Measurements from ENCODE around the gene THEMIS2. TPM values are rescaled to one million over a fixed set of nuclear protein-coding genes. Genes with fewer than 3 reads are reported as not detected.
A peak's percentile ranks its signal among the peaks of the same experiment; 100 is the strongest.

Gene THEMIS2
- total and polyA plus RNA-seq, 5 donors from 2014 or later, result 37.9 to 69.9 (median 59.2) TPM

DNA sequence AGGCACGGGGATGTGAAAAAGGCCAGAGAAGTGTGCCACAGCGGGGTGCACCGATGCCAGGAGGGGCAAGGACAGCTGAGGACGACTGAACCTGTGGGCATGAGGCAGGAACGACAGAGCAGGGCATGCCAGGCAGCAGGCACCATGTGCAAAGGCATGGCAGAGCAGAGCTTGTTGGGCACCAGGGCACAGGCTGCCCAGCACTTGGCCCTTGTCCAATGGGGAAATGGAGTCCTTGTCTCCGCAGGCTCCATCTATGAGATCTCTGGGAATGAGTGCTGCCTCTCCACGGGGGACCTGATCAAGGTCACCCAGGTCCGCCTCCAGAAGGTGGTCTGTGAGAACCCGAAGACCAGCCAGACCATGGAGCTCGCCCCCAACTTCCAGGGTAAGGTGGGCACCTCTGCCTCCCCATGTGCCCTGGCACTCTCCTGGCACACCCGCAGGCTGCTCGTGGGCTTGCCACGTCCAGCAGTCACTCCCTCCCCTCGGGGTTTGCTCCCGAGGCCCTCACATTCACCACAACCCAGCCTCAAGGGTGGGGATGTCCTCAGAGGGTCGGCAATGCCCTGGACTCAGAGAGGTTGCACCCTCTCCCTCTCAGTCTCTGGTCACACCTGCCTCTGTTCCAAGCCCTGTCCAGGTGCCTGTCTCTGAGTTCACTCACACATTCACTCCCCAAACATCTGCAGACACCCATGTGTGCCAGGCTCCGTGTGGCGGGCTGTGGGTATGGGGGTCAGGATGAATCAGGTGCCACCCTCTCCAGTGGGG is 4.2 kb downstream of the THEMIS2 start:
- Histone ChIP-seq H3K27me3 (ENCODE audit: control insufficient read depth, insufficient read depth, low read length) (no peaks in the 10 kb centered on the region), H3K36me3 (ENCODE audit: control insufficient read depth, insufficient read depth, low read length) (peaks cover 28% of the 10 kb centered on the region), H3K4me1 (ENCODE audit: control insufficient read depth, insufficient read depth, low read length, poor library complexity, severe bottlenecking) (peaks cover 49% of the 10 kb centered on the region), H3K4me3 (ENCODE audit: low read depth, low read length) (no peak overlapping the region), H3K9me3 (ENCODE audit: control insufficient read depth in 2 of 2, low read length in 2 of 2) (no peaks in the 10 kb centered on the region), H3K27ac (ENCODE audit: insufficient read depth, low read length, poor library complexity, severe bottlenecking) (peak overlapping the region; percentile 14)
- Mint-ChIP-seq H3K27ac (peak overlapping the region in 2 of 3 donors; percentile 31 to 74), H3K4me1 (peaks cover 5 to 65% (median 17%) of the 10 kb centered on the region in 4 donors), H3K36me3 (peaks cover 13% of the 10 kb centered on the region), H3K27me3 (no peaks in the 10 kb centered on the region), H3K4me3 (peak overlapping the region in 3 of 4 donors; percentile 21 to 47 (median 32)), H3K9me3 (no peaks in the 10 kb centered on the region)
- DNase-seq, result no peak
- no peak for ATAC-seq (ENCODE audit: low read depth in 2 of 2)

DNA sequence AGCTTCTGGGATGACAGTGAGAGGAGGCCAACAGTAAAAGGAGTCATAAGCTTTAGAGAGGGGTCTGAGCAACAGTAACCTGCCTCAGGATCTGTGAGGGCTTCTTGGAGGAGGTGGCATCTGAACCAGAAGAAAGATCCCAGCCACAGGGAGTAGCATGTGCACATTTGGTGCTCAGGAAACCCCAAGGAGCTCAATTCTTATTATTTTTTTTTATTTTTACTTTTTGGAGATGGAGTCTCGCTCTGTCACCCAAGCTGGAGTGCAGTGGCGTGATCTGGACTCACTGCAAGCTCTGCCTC is 4.7 kb downstream of the THEMIS2 start:
- no peak for ATAC-seq (ENCODE audit: low read depth in 2 of 2)
- H3K9me3 ChIP-seq (ENCODE audit: control insufficient read depth in 2 of 2, low read length in 2 of 2), result no peaks in the 10 kb centered on the region
- H3K4me3 ChIP-seq (ENCODE audit: low read depth, low read length), result no peak overlapping the region
- peak overlapping the region in 2 of 3 donors; percentile 31 to 79 for H3K27ac Mint-ChIP-seq
- H3K36me3 ChIP-seq (ENCODE audit: control insufficient read depth, insufficient read depth, low read length), result peaks cover 33% of the 10 kb centered on the region
- no peak for DNase-seq
- no peaks in the 10 kb centered on the region for H3K27me3 ChIP-seq (ENCODE audit: control insufficient read depth, insufficient read depth, low read length)
- H3K36me3 Mint-ChIP-seq, result peaks cover 13% of the 10 kb centered on the region
- no peaks in the 10 kb centered on the region for H3K27me3 Mint-ChIP-seq
- no peak overlapping the region for H3K27ac ChIP-seq (ENCODE audit: insufficient read depth, low read length, poor library complexity, severe bottlenecking)
- H3K4me1 Mint-ChIP-seq, result peaks cover 5 to 59% (median 17%) of the 10 kb centered on the region in 4 donors
- H3K9me3 Mint-ChIP-seq, result no peaks in the 10 kb centered on the region
- H3K4me1 ChIP-seq (ENCODE audit: control insufficient read depth, insufficient read depth, low read length, poor library complexity, severe bottlenecking), result peaks cover 44% of the 10 kb centered on the region
- H3K4me3 Mint-ChIP-seq, result no peak overlapping the region

DNA sequence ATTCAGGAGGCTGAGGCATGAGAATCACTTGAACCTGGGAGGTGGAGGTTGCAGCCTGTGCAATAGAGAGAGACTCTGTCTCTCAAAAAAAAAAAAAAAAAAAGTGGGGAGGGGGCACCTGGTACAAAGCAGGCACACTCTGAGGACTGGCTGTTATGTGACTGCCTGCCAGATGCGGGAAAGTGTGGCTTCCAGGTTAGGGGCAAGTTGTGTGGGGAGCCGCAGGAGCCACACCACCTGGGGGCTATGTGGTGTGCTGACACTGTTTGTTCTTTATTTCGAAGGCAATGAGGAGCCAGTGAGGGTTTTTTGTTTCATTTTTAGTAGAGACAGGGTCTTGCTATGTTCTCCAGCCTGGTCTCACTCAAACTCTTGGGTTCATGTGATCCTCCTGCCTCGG is 5.7 kb downstream of the THEMIS2 start:
- Histone ChIP-seq H3K27ac (ENCODE audit: insufficient read depth, low read length, poor library complexity, severe bottlenecking) (no peak overlapping the region), H3K4me1 (ENCODE audit: control insufficient read depth, insufficient read depth, low read length, poor library complexity, severe bottlenecking) (peaks cover 36% of the 10 kb centered on the region), H3K27me3 (ENCODE audit: control insufficient read depth, insufficient read depth, low read length) (no peaks in the 10 kb centered on the region), H3K4me3 (ENCODE audit: low read depth, low read length) (no peak overlapping the region), H3K36me3 (ENCODE audit: control insufficient read depth, insufficient read depth, low read length) (peaks cover 42% of the 10 kb centered on the region), H3K9me3 (ENCODE audit: control insufficient read depth in 2 of 2, low read length in 2 of 2) (no peaks in the 10 kb centered on the region)
- peaks cover 17% of the 10 kb centered on the region for H3K36me3 Mint-ChIP-seq
- no peaks in the 10 kb centered on the region for H3K9me3 Mint-ChIP-seq
- H3K27me3 Mint-ChIP-seq, result no peaks in the 10 kb centered on the region
- no peak for DNase-seq
- H3K27ac Mint-ChIP-seq, result peak overlapping the region in 1 of 3 donors; percentile 42
- peak overlapping the region in 1 of 4 donors; percentile 64 for H3K4me3 Mint-ChIP-seq
- peaks cover 5 to 61% (median 15%) of the 10 kb centered on the region in 4 donors for H3K4me1 Mint-ChIP-seq
- no peak for ATAC-seq (ENCODE audit: low read depth in 2 of 2)

DNA sequence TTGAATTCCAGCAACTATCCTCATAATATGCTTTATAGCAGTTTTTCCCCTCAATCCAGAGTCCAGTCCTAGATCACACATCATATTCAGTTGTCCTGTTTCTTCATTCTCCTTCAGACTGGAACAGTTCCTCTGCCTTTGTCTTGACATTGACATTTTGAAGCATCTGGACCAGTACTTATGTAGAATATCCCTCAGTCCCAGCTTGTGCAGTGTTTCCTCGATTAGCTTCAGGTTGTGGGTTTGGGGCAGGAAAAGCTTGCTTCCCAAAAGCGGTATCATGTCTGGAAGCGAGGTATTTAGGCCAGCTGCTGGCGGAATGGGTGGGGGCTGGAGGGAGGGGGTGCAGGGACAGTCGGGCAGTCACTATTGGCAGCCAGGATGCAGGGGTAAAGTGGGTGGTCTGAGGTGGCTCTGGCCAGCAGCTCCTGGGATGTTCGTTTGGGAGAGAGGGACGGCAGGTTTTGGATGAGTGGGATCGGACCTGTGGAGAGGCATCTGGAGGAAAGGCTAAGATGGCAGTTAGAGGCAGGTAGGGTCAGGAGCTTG is 6.5 kb downstream of the THEMIS2 start:
- no peaks in the 10 kb centered on the region for H3K27me3 ChIP-seq (ENCODE audit: control insufficient read depth, insufficient read depth, low read length)
- H3K4me1 ChIP-seq (ENCODE audit: control insufficient read depth, insufficient read depth, low read length, poor library complexity, severe bottlenecking), result peaks cover 28% of the 10 kb centered on the region
- peaks cover 25% of the 10 kb centered on the region for H3K36me3 Mint-ChIP-seq
- H3K27me3 Mint-ChIP-seq, result no peaks in the 10 kb centered on the region
- H3K9me3 ChIP-seq (ENCODE audit: control insufficient read depth in 2 of 2, low read length in 2 of 2), result no peaks in the 10 kb centered on the region
- no peak overlapping the region for H3K4me3 ChIP-seq (ENCODE audit: low read depth, low read length)
- peaks cover 5 to 60% (median 14%) of the 10 kb centered on the region in 4 donors for H3K4me1 Mint-ChIP-seq
- peak overlapping the region; percentile 47 to 96 (median 87) for H3K27ac Mint-ChIP-seq
- DNase-seq (no peak), ATAC-seq (ENCODE audit: low read depth in 2 of 2) (no peak)
- H3K4me3 Mint-ChIP-seq, result peak overlapping the region in 1 of 4 donors; percentile 32
- no peaks in the 10 kb centered on the region for H3K9me3 Mint-ChIP-seq
- peaks cover 51% of the 10 kb centered on the region for H3K36me3 ChIP-seq (ENCODE audit: control insufficient read depth, insufficient read depth, low read length)
- no peak overlapping the region for H3K27ac ChIP-seq (ENCODE audit: insufficient read depth, low read length, poor library complexity, severe bottlenecking)

DNA sequence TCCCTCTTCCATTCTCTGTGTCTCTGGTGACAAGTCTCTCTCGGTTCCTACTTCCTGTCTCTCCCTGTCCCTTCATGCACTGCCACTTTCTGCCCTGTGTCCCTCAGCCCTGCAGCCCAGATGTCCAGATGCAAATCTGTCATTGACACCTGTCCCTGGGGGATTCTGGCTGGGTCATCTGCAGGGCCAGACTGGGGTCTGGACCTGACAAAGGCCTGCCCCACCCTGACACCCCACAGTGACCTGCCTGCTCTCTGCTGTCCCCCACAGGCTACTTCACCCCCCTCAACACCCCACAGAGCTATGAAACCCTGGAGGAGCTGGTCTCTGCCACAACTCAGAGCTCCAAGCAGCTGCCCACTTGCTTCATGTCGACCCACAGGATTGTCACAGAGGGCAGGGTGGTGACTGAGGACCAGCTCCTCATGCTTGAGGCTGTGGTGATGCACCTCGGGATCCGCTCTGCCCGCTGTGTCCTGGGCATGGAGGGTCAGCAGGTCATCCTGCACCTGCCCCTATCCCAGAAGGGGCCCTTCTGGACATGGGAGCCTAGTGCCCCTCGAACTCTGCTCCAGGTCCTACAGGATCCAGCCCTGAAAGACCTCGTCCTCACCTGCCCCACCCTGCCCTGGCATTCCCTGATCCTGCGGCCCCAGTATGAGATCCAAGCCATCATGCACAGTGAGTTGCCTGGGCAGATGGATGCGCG is 7.2 kb downstream of the THEMIS2 start:
- Mint-ChIP-seq H3K36me3 (peaks cover 30% of the 10 kb centered on the region), H3K27ac (peak overlapping the region; percentile 47 to 96 (median 87)), H3K9me3 (peaks cover 0 to 1% (median 0%) of the 10 kb centered on the region in 7 donors), H3K4me3 (no peak overlapping the region), H3K4me1 (peaks cover 5 to 60% (median 14%) of the 10 kb centered on the region in 4 donors), H3K27me3 (no peaks in the 10 kb centered on the region)
- no peak for ATAC-seq (ENCODE audit: low read depth in 2 of 2)
- Histone ChIP-seq H3K9me3 (ENCODE audit: control insufficient read depth in 2 of 2, low read length in 2 of 2) (no peaks in the 10 kb centered on the region), H3K4me3 (ENCODE audit: low read depth, low read length) (no peak overlapping the region), H3K36me3 (ENCODE audit: control insufficient read depth, insufficient read depth, low read length) (peaks cover 57% of the 10 kb centered on the region), H3K27ac (ENCODE audit: insufficient read depth, low read length, poor library complexity, severe bottlenecking) (no peak overlapping the region), H3K27me3 (ENCODE audit: control insufficient read depth, insufficient read depth, low read length) (no peaks in the 10 kb centered on the region), H3K4me1 (ENCODE audit: control insufficient read depth, insufficient read depth, low read length, poor library complexity, severe bottlenecking) (peaks cover 21% of the 10 kb centered on the region)
- DNase-seq, result no peak

DNA sequence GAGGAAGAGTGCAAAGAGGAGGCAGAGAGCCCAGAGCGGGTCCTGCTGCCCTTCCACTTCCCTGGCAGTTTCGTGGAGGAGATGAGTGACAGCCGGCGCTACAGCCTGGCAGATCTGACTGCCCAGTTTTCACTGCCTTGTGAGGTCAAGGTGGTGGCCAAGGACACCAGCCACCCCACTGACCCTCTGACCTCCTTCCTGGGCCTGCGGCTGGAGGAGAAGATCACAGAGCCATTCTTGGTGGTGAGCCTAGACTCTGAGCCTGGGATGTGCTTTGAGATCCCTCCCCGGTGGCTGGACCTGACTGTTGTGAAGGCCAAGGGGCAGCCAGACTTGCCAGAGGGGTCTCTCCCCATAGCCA is 10.2 kb downstream of the THEMIS2 start:
- no peaks in the 10 kb centered on the region for H3K27me3 Mint-ChIP-seq
- no peaks in the 10 kb centered on the region for H3K27me3 ChIP-seq (ENCODE audit: control insufficient read depth, insufficient read depth, low read length)
- H3K4me1 ChIP-seq (ENCODE audit: control insufficient read depth, insufficient read depth, low read length, poor library complexity, severe bottlenecking), result peaks cover 27% of the 10 kb centered on the region
- H3K27ac Mint-ChIP-seq, result peak overlapping the region; percentile 48 to 65 (median 62)
- peaks cover 0 to 1% (median 0%) of the 10 kb centered on the region in 7 donors for H3K9me3 Mint-ChIP-seq
- DNase-seq (no peak), ATAC-seq (ENCODE audit: low read depth in 2 of 2) (no peak)
- H3K4me1 Mint-ChIP-seq, result peaks cover 12 to 65% (median 27%) of the 10 kb centered on the region in 4 donors
- H3K4me3 ChIP-seq (ENCODE audit: low read depth, low read length), result no peak overlapping the region
- no peaks in the 10 kb centered on the region for H3K9me3 ChIP-seq (ENCODE audit: control insufficient read depth in 2 of 2, low read length in 2 of 2)
- peaks cover 67% of the 10 kb centered on the region for H3K36me3 ChIP-seq (ENCODE audit: control insufficient read depth, insufficient read depth, low read length)
- peaks cover 50% of the 10 kb centered on the region for H3K36me3 Mint-ChIP-seq
- no peak overlapping the region for H3K4me3 Mint-ChIP-seq
- no peak overlapping the region for H3K27ac ChIP-seq (ENCODE audit: insufficient read depth, low read length, poor library complexity, severe bottlenecking)

DNA sequence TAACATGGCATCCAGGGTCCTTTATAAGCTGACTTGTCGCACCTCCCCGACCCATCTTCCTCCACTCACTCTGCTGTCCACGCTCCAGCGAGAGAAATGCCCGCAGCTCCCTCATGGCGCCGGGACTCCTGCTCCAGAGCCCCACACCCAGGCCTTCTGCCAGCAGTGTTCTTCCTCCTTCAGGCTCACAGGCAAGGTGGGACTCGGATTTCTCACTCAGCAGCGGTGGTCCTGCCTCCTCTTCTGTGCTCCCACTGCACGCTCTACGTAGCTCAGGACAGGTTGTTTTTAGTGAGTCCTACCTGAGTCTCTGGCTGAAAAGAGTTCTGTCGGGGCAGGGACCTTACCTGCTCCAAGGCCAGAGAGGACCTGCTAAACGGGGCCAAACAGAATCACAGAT is 11.2 kb downstream of the THEMIS2 start:
- peaks cover 47% of the 10 kb centered on the region for H3K36me3 Mint-ChIP-seq
- Histone ChIP-seq H3K9me3 (ENCODE audit: control insufficient read depth in 2 of 2, low read length in 2 of 2) (no peaks in the 10 kb centered on the region), H3K27me3 (ENCODE audit: control insufficient read depth, insufficient read depth, low read length) (no peaks in the 10 kb centered on the region), H3K4me3 (ENCODE audit: low read depth, low read length) (no peak overlapping the region), H3K36me3 (ENCODE audit: control insufficient read depth, insufficient read depth, low read length) (peaks cover 64% of the 10 kb centered on the region), H3K27ac (ENCODE audit: insufficient read depth, low read length, poor library complexity, severe bottlenecking) (no peak overlapping the region), H3K4me1 (ENCODE audit: control insufficient read depth, insufficient read depth, low read length, poor library complexity, severe bottlenecking) (peaks cover 32% of the 10 kb centered on the region)
- H3K27ac Mint-ChIP-seq, result peak overlapping the region; percentile 68 to 96 (median 82)
- peaks cover 0 to 2% (median 0%) of the 10 kb centered on the region in 7 donors for H3K9me3 Mint-ChIP-seq
- H3K27me3 Mint-ChIP-seq, result no peaks in the 10 kb centered on the region
- ATAC-seq (ENCODE audit: low read depth in 2 of 2) (no peak), DNase-seq (no peak)
- no peak overlapping the region for H3K4me3 Mint-ChIP-seq
- H3K4me1 Mint-ChIP-seq, result peaks cover 8 to 61% (median 29%) of the 10 kb centered on the region in 4 donors
